CD14-positive monocyte (primary cell): ENCODE results near the gene NAA10. TPM values are rescaled to one million over a fixed set of nuclear protein-coding genes. Genes with fewer than 3 reads are reported as not detected.

Experiments used
- DNase-seq, 3 donors: peaks; one replicate each; pipeline ENCODE4 v3.0.0-alpha.2; 2011 to 2022
- H2AFZ ChIP-seq: 2 replicates; pipeline ENCODE4 v1.6.0; 2012; ENCODE audit warnings: mild to moderate bottlenecking, low read depth, low read length, inconsistent platforms; ENCODE audit not compliant: insufficient read depth, poor library complexity, severe bottlenecking
- H3K27ac ChIP-seq, 2 donors: 1 replicate in 1 of 2; 2 replicates in 1 of 2; pipeline ENCODE4 v1.5.1; 2012 to 2013; ENCODE audit warnings: low read length in 2 of 2, control low read depth in 1 of 2, inconsistent platforms in 1 of 2, low read depth in 1 of 2, mild to moderate bottlenecking in 1 of 2
- H3K27me3 ChIP-seq, 2 donors: one replicate each; pipeline versions ENCODE4 v1.6.0 to v1.6.1; 2011 to 2013; ENCODE audit warnings: low read length in 2 of 2; ENCODE audit not compliant: control insufficient read depth in 2 of 2, insufficient read depth in 2 of 2
- H3K36me3 ChIP-seq, 2 donors: replicated peaks in 1 of 2; 1 replicate in 1 of 2; 2 replicates in 1 of 2; pipeline versions ENCODE4 v1.5.1 to v1.6.1; 2012 to 2013; ENCODE audit warnings: low read length in 2 of 2, control low read depth in 1 of 2, inconsistent platforms in 1 of 2, mild to moderate bottlenecking in 1 of 2; ENCODE audit not compliant: insufficient read depth in 2 of 2, control insufficient read depth in 1 of 2
- H3K4me1 ChIP-seq, 2 donors: 1 replicate in 1 of 2; 2 replicates in 1 of 2; pipeline versions ENCODE4 v1.5.1 to v1.6.1; 2012 to 2013; ENCODE audit warnings: low read length in 2 of 2, control low read depth in 1 of 2, inconsistent platforms in 1 of 2, mild to moderate bottlenecking in 1 of 2, moderate library complexity in 1 of 2; ENCODE audit not compliant: insufficient read depth in 2 of 2, control insufficient read depth in 1 of 2
- H3K4me2 ChIP-seq: replicated peaks from 2 replicates; pipeline ENCODE3; 2012; ENCODE audit warnings: low read length, moderate library complexity, mild to moderate bottlenecking; ENCODE audit not compliant: poor library complexity, severe bottlenecking; ENCODE audit errors: extremely low read depth
- H3K4me3 ChIP-seq, 3 experiments: fragments of 200-600 bp in 1 of 3; sonication (generic) in 1 of 3; replicated peaks in 1 of 3; 1 replicate in 2 of 3; 2 replicates in 1 of 3; pipeline ENCODE4 v1.5.1; 2011 to 2013; ENCODE audit warnings: low read length in 3 of 3, mild to moderate bottlenecking in 3 of 3, control low read depth in 2 of 3, low read depth in 2 of 3, inconsistent platforms in 1 of 3, moderate library complexity in 1 of 3
- H3K79me2 ChIP-seq: 2 replicates; pipeline ENCODE4 v1.6.0; 2012; ENCODE audit warnings: mild to moderate bottlenecking, control low read depth, inconsistent platforms, low read length, moderate library complexity; ENCODE audit not compliant: insufficient read depth
- H3K9ac ChIP-seq: 2 replicates; pipeline ENCODE4 v1.6.0; 2017; ENCODE audit warnings: low read length, mild to moderate bottlenecking; ENCODE audit not compliant: insufficient read depth, poor library complexity, severe bottlenecking
- H3K9me3 ChIP-seq, 2 donors: replicated peaks in 1 of 2; 1 replicate in 1 of 2; 2 replicates in 1 of 2; pipeline versions ENCODE4 v1.5.1 to v1.6.1; 2012 to 2013; ENCODE audit warnings: low read length in 2 of 2, control low read depth in 1 of 2; ENCODE audit not compliant: control insufficient read depth in 1 of 2, insufficient read depth in 1 of 2
- H4K20me1 ChIP-seq: 2 replicates; pipeline ENCODE4 v1.6.0; 2012; ENCODE audit warnings: mild to moderate bottlenecking, low read length, control low read depth, moderate library complexity; ENCODE audit not compliant: insufficient read depth
- H3K27ac Mint-ChIP-seq, 7 donors: one replicate each; pipeline ENCODE4 v1.8.0; 2020; ENCODE audit warnings: mild to moderate bottlenecking in 7 of 7, mixed read lengths in 7 of 7, moderate library complexity in 6 of 7, inconsistent platforms in 2 of 7
- H3K27me3 Mint-ChIP-seq, 3 donors: one replicate each; pipeline ENCODE4 v1.8.0; 2021 to 2022; ENCODE audit warnings: low read depth in 3 of 3, mild to moderate bottlenecking in 3 of 3, mixed read lengths in 3 of 3, moderate library complexity in 3 of 3, inconsistent platforms in 1 of 3
- H3K36me3 Mint-ChIP-seq, 2 donors: one replicate each; pipeline ENCODE4 v1.8.0; 2020; ENCODE audit warnings: mixed read lengths in 2 of 2, inconsistent platforms in 1 of 2, mild to moderate bottlenecking in 1 of 2
- H3K4me1 Mint-ChIP-seq: one replicate; pipeline ENCODE4 v1.8.0; 2020; ENCODE audit warnings: mild to moderate bottlenecking, mixed read lengths
- H3K4me3 Mint-ChIP-seq, 2 donors: one replicate each; pipeline ENCODE4 v1.8.0; 2020; ENCODE audit warnings: mild to moderate bottlenecking in 2 of 2, mixed read lengths in 2 of 2, moderate library complexity in 1 of 2
- H3K9me3 Mint-ChIP-seq, 7 donors: one replicate each; pipeline ENCODE4 v1.8.0; 2020 to 2022; ENCODE audit warnings: mixed read lengths in 7 of 7, mild to moderate bottlenecking in 6 of 7, moderate library complexity in 6 of 7, inconsistent platforms in 2 of 7
- CTCF ChIP-seq: fragments of 200-600 bp; IDR thresholded peaks from one replicate; pipeline ENCODE4 v1.8.0; 2022; ENCODE audit warnings: antibody characterized with exemption, mild to moderate bottlenecking
- WGBS: methylation state at CpG from one replicate; pipeline ENCODE4 v1.1.5; 2013; ENCODE audit warnings: missing lambda C conversion rate; ENCODE audit not compliant: insufficient coverage; 5-methylcytosine and 5-hydroxymethylcytosine counted together
- intact Hi-C, 2 donors: fragments of 100-400 bp; cut with micrococcal nuclease; formaldehyde crosslinking; loops; one replicate each; pipeline versions ENCODE4 v1.15.0 to v1.15.1; 2023
- polyA plus RNA-seq, 3 donors: library from polyadenylated mRNA; depleted of rRNA in 1 of 3; unstranded in 2 of 3; stranded (reverse) in 1 of 3; fragments of 300-500 nt in 2 of 3; fragments of >200 nt in 1 of 3; fragmentation: Illumina TruSeq in 2 of 3; gene quantifications; 1 replicate in 2 of 3; 2 replicates in 1 of 3; pipeline ENCODE4 v1.2.3, GENCODE V29; 2012 to 2021

NAA10 gene
- polyA plus RNA-seq, 3 donors = 46.7 to 109 (median 47.9) TPM

GRCh38 chrX:153969125-153969903, 34.5 kb upstream of the NAA10 start:
- Histone ChIP-seq H4K20me1 (peaks cover 70% of the 10 kb centered on the region), H3K27me3 (no peaks in the 10 kb centered on the region), H3K4me1 (peaks cover 51 to 61% of the 10 kb centered on the region in 2 donors), H3K4me3 (peak overlapping the region; percentile 90 to 100 (median 99)), H3K9ac (peak overlapping the region; percentile 38), H3K36me3 (peaks cover 3 to 12% of the 10 kb centered on the region in 2 donors), H3K79me2 (peaks cover 81% of the 10 kb centered on the region), H3K27ac (peak overlapping the region; percentile 71 to 78), H3K4me2 (peak overlapping the region; percentile 87), H3K9me3 (no peaks in the 10 kb centered on the region), H2AFZ (no peak overlapping the region)
- Mint-ChIP-seq H3K4me3 (peak overlapping the region; percentile 88 to 99), H3K27me3 (peaks cover 0 to 48% (median 0%) of the 10 kb centered on the region in 3 donors), H3K27ac (peak overlapping the region; percentile 79 to 100 (median 87)), H3K36me3 (peaks cover 9 to 25% of the 10 kb centered on the region in 2 donors), H3K9me3 (peaks cover 0 to 24% (median 8%) of the 10 kb centered on the region in 7 donors), H3K4me1 (peaks cover 48% of the 10 kb centered on the region)
- intact Hi-C loops = no loop called here
- WGBS = 10% methylated on average over 9 of the region's 25 CpGs
- TF ChIP-seq CTCF = no peak
- DNase-seq = no peak

DNA sequence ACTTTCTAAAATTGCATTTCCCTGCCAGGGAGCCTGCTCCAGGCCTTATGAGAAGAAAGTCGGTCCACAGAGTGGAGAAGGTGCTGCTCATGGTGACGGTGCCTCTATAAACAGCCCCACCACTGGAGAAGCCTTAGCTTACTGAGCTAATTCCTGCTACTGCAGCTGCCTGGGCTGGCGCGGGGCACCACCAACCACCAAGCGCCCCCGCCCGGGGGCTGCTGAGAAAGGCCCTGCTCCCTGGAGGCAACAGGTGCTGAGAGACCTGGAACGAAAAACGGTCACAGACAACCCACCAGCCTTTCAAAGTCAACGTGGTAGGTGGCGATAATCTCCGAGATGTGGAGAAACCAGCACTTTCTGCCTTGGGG, 33.9 kb upstream of the NAA10 start:
- Mint-ChIP-seq H3K9me3 (peaks cover 0 to 24% (median 8%) of the 10 kb centered on the region in 7 donors), H3K27me3 (peaks cover 0 to 43% (median 0%) of the 10 kb centered on the region in 3 donors), H3K27ac (peak overlapping the region in 5 of 7 donors; percentile 77 to 100 (median 94)), H3K4me3 (peak overlapping the region; percentile 88 to 99), H3K4me1 (peaks cover 43% of the 10 kb centered on the region), H3K36me3 (peaks cover 12 to 31% of the 10 kb centered on the region in 2 donors)
- Histone ChIP-seq H3K4me1 (peaks cover 46 to 55% of the 10 kb centered on the region in 2 donors), H4K20me1 (peaks cover 70% of the 10 kb centered on the region), H2AFZ (no peak overlapping the region), H3K79me2 (peaks cover 81% of the 10 kb centered on the region), H3K9ac (peak overlapping the region; percentile 38), H3K27ac (peak overlapping the region; percentile 71 to 78), H3K27me3 (no peaks in the 10 kb centered on the region), H3K4me2 (peak overlapping the region; percentile 87), H3K4me3 (peak overlapping the region; percentile 1 to 100 (median 99)), H3K9me3 (no peaks in the 10 kb centered on the region), H3K36me3 (peaks cover 9 to 18% of the 10 kb centered on the region in 2 donors)
- no peak for DNase-seq
- no CpG with 5 or more reads among the region's 12 CpGs for WGBS
- intact Hi-C loops = no loop called here
- no peak for TF ChIP-seq CTCF
